NCI-H2107 (cell line): Measurements from ENCODE around the gene BBS2.

Experiments used
- DNase-seq: peaks from one replicate; lab custom pipeline; 2025; lab: John Stamatoyannopoulos, UW

Gene BBS2, protein sequence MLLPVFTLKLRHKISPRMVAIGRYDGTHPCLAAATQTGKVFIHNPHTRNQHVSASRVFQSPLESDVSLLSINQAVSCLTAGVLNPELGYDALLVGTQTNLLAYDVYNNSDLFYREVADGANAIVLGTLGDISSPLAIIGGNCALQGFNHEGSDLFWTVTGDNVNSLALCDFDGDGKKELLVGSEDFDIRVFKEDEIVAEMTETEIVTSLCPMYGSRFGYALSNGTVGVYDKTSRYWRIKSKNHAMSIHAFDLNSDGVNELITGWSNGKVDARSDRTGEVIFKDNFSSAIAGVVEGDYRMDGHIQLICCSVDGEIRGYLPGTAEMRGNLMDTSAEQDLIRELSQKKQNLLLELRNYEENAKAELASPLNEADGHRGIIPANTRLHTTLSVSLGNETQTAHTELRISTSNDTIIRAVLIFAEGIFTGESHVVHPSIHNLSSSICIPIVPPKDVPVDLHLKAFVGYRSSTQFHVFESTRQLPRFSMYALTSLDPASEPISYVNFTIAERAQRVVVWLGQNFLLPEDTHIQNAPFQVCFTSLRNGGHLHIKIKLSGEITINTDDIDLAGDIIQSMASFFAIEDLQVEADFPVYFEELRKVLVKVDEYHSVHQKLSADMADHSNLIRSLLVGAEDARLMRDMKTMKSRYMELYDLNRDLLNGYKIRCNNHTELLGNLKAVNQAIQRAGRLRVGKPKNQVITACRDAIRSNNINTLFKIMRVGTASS

DNA sequence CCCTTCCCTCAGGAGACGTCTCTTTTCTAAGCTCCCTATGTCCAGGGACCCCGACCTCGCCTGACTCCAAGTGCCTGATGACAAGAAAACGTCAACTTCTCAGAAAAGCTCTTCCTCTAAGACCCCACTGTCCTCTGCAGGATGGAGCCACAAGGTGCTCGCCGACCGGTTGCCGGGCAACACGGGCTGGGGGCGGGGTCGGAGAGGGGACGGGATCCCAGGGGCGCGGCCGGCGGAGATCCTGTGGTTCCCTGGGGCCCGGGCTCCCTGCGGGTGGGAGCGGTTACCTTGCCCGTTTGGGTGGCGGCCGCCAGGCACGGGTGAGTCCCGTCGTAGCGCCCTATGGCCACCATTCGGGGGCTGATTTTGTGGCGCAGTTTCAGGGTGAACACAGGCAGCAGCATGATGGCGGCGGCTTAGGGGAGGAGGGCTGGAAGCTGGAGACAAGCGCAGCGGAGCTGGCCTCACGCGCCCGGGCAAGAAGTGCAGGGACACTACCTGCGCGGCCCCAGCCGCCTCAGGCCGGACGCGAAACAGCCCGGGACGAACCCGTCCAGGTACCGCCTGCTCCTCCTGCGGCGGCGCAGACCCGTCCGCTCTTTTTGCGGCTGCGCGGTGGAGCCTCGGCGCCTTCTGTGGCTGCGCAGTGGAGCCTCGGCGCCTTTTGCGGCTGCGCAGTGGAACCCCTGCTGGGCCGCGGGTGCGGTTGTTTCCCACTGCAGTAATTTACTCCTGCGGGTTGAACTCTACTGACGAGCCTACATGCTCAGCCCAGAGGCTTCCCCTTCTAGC, at the start of gene BBS2:
BBS2 (minus strand) TSS at position 566 of the 792 bp plus-strand sequence; CDS start at position 404, 162 bp downstream.
- peak; percentile 77 for DNase-seq

GRCh38 chr16:56564793-56565477, 45.1 kb upstream of the BBS2 start, which contains the start of gene MT4:
TSS of gene MT4 (plus strand) at chr16:56565073. CDS start at chr16:56565129, 56 bp downstream.
- DNase-seq: no peak

GRCh38 chr16:56561126-56561525, 41.3 kb upstream of the BBS2 start:
- DNase-seq: no peak

DNA sequence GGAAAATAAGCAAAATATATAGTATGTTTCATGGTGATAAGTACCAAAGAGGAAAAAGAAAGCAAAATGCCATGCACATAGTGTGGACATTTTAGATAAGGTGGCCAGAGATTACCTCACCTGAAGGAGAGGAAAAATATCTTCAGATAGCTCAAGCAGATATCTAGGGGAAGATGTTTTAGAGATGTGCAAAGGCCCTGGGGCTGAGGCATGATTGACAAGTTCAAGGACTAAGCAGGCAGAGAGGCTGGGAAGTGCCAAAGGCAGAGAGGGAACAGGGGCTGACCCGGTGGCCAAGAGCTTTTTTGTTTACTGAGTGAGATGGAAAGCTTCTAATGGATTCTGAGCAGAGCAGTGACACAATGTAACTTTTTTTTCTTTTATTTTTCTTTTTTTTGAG, 40.6 kb upstream of the BBS2 start:
- DNase-seq: no peak

GRCh38 chr16:56559109-56559508, 39.3 kb upstream of the BBS2 start:
- DNase-seq: no peak

- no peak for DNase-seq
Observed at GRCh38 chr16:56558024-56558747, 38.4 kb upstream of the BBS2 start.

DNA sequence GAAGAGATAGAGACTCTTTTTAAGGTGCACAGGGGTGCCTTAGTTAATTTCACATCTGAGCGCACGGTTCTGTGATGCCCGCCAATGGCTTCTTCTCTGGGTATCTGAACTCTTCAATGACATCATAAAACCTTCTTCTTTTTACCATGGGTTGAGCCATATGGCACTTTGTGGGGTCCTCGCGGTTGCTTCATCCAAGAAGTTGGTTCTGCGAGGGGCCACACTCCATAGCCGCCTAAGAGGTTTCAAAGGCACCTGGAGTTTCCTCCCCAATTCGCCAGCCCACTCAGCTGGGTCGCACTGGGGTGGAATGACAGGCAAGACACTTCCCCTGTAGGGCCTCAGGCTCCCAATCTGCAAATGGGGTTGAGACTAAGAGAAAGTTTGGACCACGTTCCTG, 34.6 kb upstream of the BBS2 start:
- DNase-seq: no peak

DNA sequence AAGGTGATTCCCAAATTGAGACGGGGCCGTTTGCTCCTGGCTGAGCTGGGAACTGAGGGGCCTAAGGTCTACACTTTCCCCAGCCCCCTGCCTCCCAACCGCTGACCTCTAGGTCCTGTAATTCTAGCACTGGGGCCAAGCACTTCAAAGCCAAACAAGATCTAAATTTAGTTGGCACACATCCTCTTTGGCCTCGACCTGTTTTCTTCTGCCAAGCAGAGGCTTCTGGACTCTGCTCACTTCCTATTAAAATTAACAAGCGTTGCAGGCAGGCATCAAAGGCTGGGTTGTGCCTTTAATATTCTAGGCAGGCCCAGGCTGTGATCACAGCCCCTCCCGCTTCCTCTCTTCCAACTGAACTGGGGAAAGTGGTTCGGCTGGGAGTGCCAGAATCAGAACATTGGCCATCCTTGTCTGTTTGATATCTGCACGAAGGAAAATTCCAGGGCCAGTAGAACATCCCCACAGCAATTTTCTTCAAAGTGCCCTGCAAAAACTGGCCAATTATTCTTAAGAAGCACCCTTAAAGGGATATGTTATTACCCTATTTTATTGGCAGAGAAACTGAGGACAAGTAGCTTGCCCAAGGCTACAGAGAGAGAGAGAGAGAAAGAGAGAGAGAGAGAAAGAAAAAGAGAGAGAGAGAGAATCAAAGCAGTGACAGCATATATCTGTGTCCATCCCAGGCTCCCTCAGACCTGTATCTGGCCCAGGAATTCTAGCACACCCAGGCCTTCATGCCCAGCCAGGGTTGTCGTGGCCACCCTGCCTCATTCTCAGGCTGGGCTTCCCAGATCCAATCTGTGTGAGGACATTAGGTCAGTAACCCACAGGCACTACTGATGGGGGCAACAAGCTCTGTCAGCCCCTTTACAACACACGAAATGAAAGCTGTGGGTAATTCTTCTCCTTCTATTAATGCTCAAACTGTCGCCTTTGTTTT, 32.2 kb upstream of the BBS2 start:
- no peak for DNase-seq

DNA sequence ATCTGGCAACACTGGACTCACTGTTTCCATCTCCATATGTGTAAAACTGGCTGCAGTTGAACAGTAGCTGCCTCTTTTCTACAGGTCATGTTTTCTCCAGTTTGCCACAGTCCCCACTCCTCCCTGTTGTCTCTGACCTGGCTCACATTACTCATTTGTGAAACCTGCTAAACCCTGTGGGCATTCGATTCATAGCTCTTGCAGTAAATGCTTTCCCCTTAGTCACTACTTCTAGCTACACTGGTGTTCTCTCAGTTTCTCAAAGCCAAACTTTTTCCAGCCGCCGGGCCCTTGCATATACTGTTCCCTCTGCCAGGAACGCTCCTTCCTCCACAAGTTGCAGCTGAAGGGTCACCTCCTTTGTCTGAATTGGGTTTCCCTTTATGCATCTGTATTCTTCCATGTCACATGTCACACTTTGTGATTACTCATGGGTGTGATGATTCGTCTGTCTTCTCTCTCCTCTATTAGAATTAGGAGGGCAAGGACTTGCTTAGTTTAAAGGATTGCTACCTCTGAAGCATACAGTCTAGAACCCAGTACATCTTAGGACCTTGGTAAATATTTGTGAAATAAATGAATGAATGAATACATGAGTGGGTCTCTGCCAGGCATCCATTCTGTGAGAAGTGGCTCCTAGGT, 30.0 kb upstream of the BBS2 start:
- no peak for DNase-seq

DNA sequence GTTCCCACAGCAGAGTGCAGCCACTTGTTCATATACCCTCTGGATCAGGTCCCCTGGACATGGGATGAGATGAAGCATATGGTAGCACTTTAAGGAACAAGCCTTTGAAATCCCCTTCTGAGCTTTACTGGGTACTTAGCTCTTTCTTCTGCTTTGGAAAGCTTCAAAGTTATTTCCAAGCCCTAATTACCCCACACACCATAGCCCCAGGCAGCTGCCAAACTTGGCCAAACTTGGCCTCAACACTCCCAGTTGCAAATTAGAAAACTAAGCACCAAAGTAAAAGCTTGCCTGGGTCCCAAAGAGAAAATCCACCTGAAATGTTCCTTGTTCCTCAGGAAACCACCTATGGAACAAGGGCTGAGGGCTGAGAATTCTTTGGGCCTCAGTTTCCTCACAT, 29.3 kb upstream of the BBS2 start:
- no peak for DNase-seq

DNA sequence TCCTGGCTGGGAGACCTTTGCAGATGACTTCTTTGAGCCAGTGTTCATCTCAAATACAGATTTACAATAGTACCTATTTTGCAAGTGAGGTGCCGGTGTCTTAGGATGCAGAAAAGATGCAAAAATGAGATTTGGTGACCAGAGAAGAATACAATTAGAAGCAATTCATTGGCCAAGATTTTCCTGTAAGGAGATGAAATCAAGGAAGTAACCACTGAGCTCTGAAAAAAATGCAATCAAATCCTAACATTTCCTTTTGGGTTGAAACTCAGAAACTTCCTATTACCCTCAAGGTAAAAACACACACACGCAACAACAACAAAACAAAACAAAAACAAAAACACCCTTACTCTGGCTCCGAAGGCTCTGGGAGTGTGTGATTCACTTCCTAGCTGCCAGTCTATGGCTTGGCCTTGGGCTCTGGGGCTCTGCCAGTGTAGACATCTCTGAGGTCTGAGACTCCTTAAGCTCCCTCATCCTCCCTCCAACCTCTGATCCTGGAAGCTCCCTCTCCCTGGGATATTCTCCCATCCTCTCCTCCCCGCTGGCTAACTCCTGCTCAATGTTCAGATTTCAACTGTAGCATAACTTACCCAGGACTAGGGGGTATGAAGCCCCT, 28.2 kb upstream of the BBS2 start:
- DNase-seq: no peak

GRCh38 chr16:56547120-56547948, 27.5 kb upstream of the BBS2 start:
- DNase-seq: no peak

DNA sequence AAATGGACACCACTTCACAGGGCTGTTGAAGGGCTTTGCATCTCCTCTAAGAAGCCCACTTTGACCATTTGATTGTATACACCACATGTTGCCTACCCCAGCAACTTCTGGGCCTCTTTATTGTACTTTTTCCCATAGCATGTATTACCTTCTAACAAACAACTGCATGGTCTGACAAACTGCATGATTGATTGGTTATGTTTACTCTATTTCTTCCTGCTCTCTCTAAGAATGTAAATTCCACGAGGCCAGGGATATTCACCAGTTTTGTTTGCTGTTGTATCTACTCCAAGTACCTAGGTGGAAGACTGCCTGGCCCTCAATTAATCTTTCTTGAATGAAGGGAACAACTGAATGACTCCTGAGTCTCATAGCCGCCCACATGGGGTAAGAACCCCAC, 22.2 kb upstream of the BBS2 start:
- DNase-seq: no peak

- no peak for DNase-seq
Observed at GRCh38 chr16:56539656-56540055, 19.8 kb upstream of the BBS2 start.

DNA sequence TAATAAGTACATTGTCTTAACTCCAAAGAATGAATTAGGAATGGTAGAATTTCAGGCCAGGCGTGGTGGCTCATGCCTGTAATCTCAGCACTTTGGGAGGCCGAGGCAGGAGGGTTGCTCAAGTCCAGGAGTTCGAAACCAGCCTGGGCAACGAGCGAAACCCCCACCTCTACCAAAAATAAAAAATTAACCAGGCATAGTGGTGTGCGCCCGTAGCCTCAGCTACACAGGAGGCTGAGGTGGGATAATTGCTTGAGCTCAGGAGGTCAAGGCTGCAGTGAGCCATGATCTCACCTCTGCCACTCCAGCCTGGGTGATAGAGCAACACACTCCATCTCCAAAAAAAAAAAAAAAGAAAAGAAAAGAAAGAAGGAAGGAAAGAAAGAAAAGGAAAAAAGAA, 18.5 kb upstream of the BBS2 start:
- no peak for DNase-seq

DNA sequence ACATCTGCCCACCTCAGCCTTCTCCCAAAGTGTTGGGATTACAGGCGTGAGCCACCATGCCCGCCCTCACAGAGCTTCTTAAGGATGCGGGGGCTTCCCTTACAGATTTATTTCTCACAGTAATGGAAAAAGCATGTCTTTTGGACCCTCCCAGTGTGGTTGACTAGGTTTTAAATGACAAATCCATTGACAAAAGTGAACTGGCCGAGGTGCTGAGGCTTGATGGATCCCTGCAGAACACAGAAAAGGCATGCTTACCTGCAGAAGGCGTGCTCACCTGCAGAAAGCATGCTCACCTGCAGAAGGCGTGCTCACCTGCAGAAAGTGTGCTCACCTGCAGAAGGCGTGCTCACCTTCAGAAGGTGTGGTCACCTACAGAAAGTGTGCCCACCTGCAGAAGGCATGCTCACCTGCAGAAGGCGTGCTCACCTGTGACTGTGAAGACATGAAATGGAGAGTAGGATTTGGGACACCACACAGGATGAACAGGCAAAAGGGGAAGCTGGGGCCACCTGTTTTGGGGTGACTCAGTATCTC, 15.1 kb upstream of the BBS2 start:
- no peak for DNase-seq

GRCh38 chr16:56532714-56533113, 12.9 kb upstream of the BBS2 start:
- DNase-seq: no peak

GRCh38 chr16:56530872-56531271, 11.0 kb upstream of the BBS2 start:
- DNase-seq: no peak
